Umbilical cord (tissue), 2 donors: ENCODE measurements around the gene GPRC5D. TPM values are rescaled to one million over a fixed set of nuclear protein-coding genes. Genes with fewer than 3 reads are reported as not detected.

Source experiments
- DNase-seq: peaks from one replicate; pipeline ENCODE4 v3.0.0-alpha.2; 2015; ENCODE audit warnings: low spot score
- total RNA-seq: library from RNA; depleted of rRNA; stranded (reverse); fragments of >200 nt; gene quantifications from one replicate; pipeline ENCODE4 v1.2.3, GENCODE V29; 2014; ENCODE audit warnings: low replicate concordance; ENCODE audit not compliant: insufficient read depth

GPRC5D gene
- not detected for total RNA-seq

DNA sequence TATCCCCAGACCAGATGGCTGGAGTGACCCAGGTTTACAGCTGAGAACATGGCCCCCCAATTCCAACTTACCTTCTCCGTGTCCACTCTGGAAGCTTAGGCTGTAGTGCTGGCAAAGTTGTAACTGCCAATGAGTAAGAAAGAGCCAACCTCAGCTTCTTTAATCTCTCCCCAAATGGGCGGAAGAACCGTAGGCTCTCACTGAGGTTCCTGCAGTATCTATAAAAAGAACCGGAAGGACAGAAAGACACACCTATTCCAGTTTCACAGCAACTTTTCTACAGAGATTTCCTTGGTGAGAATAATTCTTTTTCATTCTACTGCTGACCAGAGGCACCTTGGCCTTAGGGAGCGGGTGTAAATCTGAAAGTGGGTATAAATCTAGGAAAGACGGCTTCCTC lies at the start of gene GPRC5D:
GPRC5D (minus strand) TSS at position 135 of the 400 bp plus-strand sequence. CDS start 1,786 bp downstream, outside the sequence.
- no peak for DNase-seq

DNA sequence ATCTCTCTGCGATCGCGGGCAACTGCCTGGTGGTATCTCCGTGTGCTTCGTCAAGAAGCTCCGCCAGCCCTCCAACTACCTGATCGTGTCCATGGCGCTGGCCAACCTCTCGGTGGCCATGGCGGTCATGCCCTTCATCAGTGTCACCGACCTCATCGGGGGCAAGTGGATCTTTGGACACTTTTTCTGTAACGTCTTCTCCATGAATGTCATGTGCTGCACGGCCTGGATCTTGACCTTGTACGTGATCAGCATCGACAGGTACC lies 49.7 kb upstream of the GPRC5D start:
- DNase-seq: no peak

DNA sequence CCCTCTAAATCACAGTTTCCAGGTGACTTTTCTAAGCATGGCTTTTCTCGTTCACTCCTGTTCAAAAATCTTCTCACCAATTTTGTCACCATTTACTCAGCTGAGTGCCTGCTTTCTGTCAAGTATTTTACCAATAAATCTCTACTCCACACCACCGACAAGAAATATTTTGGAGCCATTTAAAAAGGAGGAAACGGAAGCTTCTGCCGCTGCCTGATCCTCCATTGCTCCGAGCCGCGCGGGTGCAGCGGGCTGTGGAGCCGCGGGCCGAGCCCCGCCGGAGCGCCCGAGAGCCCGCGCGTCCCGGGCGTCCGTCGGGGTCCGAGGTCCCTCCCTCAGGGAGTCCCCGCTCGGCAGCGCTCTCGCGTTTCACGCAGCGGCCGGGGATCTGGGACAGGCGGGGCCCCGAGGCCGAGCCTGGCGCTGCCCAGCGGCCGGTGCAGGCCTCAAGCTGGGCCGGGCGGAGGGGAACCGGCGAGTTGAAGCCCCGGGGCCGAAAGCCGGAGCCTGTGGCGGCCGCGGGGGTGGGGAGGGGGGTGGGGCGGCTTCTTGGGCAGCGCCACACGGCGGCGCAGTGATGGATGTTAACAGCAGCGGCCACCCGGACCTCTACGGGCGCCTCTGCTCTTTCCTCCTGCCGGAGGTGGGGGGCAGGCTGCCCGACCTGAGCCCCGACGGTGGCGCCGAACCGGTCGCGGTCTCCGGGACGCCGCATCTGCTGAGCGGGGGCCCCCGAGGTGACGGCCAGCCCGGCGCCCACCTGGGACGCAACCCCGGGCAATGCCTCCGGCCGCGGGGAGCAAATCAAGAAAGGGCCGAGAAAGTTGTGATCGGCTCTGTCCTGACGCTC lies 49.2 kb upstream of the GPRC5D start:
- peak; percentile 55 for DNase-seq

DNA sequence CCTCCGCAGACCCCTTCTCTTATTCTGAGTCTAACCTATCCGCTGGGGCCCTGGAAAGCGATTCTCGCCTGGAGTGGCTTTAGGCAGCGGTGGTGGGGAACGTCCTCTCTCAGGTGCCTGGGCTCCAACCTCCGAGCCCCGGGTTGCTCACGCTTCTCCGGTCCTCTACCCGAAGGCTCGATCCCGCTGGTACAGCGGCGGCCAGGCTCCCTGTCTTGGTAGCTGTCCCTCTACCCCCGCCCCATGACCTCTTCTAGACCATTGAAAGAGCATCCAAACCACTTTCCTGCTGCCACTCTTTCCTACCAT lies 48.6 kb upstream of the GPRC5D start:
- DNase-seq: peak; percentile 50

DNA sequence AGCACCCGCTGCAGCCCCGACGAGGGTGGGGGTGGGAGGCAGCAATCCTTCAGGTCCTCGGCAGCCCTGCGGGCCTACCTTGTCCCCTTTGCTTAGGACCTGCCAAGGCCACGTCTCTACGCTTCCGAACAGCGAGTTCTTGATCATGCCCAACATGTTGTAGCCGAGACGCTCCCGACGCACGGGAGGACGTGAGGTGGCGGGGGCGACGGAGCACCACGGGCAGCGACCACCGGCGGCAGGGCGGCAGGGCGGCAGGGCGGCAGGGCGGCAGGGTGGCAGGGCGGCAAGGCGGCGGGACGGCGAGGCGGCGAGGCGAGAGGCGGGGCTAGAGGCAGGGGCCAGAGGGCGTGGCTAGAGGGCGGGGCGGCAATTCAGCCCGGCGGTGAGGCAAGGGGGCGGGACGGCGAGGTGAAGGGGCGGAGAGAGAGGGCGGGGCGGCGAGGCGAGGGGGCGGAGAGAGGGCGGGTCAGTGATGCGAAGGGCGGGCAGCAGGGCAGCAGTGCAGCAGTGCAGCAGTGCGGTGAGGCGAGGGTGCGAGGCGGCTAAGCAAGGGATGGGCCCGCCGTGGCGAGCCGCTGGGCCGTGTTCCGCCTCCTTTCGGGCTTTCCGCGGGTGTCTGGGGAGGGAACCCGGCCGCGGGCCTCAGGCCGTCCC lies 48.1 kb upstream of the GPRC5D start, which contains the start of gene HEBP1:
HEBP1 (minus strand) TSS at position 307 of the 657 bp plus-strand sequence; CDS start at position 156, 151 bp downstream.
- DNase-seq: peak; percentile 92

DNA sequence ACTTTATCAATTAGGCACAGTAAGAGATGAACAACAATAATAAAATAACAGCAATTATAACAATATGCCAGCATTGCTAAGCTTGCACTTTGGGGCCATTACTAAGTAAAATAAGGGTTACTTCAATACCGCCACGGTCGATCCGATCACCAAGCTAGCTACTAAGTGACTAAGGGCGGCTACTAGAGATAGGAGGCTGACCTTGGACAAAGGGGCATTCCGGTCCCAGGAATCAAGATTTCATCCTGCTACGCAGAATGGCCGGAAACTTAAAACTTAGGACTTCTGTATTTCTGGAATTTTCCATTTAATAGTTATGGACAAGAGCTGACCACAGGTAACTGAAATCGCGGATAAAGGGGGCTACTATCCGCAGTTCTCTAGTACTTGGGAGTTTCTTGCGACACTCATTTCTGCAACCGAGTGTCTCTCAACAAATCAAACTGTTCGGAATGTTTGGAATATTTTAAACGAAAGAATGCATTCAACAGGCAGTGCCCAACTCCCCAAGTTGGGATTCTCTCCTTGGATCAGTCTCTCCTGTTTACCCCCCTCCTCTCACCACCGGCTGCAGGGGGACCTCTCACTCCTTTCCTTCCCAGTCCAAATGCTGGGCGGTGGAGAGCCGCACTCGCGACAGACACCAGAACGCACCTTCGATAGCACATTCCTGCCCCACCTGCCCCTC lies 47.4 kb upstream of the GPRC5D start:
- DNase-seq: no peak

DNA sequence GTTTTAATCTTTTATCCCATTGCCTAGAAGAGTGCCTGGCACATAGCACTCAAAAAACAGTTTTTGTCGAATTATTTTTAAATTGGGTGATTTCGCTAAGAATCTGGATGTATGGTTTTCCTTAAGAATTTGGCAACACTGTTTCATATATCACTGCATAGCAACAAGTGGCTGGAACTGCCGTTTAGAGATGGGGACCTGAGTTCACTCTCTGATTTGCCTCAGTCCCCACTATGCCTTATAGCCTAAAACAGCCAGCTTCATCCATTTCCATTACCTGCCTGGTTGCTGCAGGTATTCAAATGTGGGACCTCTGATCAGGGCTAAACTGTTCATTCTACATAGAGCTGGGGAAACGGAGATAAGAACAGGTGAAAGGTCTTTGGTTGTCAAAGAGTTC lies 46.3 kb upstream of the GPRC5D start:
- no peak for DNase-seq

DNA sequence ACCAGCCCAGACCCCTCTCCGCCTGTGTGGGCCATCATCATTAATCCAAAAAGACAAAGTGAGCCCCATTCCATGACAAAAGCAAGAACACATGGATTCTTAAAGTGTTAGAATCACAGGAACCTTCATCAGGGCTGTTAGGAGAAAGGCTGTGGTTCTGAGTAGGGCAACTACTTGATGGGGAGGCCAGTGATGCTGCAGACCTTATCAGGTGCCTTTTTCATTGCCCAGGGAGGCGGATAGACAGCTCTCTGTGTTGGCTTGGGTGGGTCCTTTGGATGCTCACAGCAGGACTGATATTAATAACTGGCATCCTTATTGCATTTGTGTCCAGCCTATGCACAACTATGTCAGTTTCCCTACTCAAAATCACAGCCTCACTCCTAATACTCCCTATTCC lies 45.8 kb upstream of the GPRC5D start:
- DNase-seq: no peak

DNA sequence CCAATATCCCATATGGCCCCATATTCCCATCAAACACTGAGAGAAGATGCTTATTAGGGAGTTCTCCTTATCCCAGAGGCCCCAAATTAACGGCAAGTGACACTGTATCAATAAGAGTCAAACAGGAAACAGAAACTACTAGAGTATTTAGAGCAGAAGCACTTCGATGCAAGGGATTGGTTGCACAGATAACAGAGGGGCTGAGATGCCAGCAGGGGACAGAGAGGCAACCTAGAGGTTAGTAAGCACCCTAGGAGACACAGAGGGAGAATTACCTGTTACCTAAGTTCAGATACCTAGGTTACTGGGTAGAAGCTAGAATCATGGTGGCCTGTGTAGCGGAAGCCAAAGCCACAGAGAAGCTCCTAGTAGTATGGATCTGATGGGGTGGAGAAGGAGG lies 45.2 kb upstream of the GPRC5D start:
- no peak for DNase-seq

DNA sequence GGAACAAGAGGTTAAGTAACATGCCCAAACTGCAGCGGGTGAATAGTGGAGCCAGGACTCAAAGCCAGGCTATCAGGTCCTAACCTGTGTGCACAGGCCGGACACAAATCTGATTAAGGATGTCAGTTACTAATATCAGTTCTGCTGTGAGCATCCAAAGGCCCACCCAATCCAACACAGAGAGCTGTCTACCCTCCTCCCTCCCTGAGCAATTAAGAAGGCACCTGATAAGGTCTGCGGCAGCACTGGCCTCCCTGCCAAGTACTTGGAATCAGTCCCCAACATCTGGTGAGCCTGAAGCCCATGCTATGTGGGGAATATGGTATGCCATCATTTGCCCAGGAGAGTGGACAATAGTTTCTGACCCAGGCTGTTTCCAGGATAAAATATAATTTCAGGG lies 44.2 kb upstream of the GPRC5D start:
- no peak for DNase-seq

DNA sequence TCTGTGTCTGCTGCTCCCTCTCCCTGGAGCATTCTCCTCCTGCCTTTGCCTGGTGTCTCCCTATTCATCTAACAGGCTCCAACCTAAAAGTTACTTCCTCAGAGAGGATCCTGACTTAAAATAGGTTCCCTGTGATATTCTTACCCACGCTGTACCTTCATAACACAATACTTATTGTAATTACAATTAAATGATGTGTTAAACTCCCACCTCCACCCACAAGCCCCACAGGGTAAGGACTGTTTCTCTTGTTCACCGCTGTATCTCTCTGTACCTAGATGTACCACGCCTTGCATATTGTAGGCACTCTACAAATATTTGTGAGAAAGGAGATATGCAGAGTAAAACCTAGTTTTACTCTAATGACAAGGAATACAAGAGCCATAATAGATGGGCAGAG lies 43.1 kb upstream of the GPRC5D start:
- DNase-seq: no peak

DNA sequence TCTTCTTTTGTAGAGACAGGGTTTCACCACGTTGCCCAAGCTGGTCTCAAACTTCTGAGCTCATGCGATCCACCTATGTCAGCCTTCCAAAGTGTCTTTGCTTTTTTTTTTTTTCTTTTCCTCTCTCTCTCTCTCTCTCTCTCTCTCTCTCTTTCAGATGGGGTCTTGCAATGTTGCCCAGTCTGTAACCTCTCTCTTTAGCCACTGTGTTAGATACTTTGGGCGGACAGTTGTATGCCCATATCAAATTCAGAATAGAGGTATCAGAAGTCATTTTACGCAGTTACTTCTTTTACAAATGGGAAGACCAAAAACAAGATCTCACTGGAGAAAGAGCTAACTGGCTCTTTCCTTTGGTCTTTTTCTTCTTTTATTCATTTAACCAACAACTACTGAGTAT lies 41.4 kb upstream of the GPRC5D start:
- DNase-seq: no peak

DNA sequence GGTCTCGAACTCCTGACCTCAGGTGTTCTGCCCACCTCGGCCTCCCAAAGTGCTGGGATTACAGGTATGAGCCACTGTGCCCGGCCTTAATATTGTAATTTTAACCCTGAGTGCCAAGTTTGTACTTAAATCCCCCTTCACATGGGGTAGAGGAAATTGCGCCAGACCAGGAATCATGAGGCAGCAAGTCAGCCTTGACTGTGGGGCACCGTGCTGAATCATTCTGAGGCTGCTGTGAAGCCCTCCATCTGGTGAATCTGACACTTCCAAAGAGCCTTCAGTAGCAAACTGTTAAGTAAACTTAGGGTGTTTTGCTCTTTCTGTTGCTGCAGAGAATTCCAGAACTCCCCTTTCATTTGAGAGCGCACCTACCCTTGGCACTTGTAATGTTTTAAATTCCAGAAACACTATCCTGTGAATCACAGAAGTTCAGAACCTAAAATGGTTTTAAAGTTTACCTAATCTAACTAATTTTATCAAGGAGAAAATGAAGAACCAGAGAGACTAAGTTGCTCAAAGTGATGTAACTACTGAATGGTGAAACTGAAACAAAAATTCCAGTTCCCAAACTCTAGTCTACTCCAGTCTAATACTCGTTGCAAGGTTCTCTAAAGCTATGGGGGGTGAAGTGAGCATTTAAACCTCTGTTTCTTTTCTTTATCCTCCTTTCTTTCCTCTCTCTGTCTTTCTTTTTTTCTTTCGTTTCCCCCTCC lies 40.6 kb upstream of the GPRC5D start:
- DNase-seq: peak; percentile 69

DNA sequence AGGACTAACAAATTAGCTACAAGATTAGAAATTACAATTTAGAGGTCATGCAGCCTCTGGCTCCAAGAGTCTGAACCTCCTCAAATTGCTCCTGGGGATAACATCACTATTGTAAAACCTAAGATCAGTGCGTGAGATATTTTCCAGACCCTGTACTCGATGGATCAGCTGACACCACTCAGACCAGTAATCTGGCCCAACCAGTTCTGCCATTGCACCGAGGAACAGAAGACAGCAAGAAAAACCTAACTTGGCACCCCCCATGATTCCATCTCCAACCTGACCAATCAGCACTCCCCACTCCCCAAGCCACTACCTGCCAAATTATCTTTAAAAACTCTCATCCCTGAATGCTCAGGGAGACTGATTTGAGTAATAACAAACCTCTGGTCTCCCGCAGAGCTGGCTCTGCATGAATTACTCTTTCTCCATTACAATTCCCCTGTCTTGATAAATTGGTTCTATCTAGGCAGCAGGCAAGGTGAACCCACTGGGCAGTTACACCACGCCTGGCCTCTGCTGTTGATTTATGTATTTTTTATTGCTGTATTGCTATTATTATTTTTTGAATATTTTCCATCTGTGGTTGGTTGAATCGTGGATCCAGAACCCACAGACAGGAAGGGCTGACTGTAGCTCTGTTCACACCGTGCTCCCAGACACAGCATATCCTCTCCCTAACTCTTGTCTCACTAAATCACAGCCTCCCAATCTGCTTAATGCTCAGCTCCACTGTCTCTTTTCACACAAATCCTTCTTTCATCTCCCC lies 38.9 kb upstream of the GPRC5D start:
- DNase-seq: peak; percentile 83

DNA sequence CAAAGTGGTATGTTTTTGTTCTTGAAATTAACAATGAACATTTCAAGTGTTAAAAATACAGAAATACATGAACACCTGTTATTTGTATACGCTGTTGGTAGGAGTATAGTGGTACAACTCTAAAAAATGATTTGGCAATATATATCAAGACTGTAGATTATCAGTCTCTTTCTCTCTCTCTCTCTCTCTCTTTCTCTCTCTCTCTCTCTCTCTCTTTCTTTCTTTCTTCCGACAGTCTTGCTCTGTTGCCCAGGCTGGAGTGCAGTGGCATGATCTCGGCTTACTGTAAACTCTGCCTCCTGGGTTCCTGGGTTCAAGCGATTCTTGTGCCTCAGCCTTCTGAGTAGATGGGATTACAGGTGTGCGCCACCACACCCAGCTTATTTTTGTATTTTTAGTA lies 35.5 kb upstream of the GPRC5D start:
- no peak for DNase-seq

DNA sequence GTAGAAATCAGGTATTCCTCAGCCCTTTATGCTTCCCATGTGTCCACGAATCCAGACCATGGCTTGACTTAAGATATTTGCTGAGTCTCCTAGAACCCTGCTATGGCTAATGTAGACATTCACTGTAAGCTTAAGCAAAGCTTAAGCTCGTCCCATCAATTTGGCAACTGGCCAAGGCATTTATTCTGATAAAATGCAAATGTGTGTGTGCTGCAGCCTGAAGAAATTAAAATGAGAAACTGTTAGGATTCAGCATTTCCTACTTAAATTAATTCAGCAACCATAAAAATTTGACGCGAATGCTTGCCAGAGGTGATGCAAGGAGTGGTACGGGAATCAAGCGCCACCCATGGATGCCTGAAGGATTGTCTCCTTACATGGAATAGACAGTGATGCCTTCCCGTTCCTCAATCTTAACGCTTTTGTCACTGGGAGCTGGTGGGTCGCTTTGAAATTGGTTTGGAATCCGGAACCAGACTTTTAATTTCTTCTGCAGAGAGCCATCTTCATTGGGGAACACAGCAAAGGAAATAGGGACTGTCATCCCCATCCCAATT lies 34.9 kb upstream of the GPRC5D start:
- no peak for DNase-seq

DNA sequence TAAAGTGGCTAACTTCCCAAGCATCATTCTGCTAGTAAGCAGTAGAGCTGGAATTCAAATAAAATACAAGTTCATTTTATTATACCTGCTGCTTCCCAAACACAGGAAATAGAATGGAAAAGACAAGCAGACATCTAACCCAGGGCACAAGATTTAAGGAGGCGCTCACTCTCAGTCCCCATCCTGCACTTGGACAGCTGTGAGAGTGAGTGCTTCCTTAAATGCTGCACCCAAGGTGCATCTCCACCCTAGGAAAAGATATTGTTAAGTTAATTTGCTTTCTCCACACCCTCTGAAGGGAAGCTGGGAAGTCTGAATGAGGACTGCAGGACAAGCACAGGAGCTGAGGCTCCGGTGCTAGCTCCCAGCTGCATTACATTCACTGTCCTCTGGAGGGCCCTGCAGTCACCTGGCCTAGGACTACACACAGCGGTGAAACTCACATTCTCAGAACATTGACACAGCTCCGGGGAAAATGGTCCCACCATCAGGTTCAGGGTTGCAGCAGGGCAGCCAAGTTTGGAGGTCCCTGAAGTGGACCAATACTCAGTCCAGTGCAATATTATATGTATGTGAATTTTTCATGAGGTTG lies 33.9 kb upstream of the GPRC5D start:
- no peak for DNase-seq

DNA sequence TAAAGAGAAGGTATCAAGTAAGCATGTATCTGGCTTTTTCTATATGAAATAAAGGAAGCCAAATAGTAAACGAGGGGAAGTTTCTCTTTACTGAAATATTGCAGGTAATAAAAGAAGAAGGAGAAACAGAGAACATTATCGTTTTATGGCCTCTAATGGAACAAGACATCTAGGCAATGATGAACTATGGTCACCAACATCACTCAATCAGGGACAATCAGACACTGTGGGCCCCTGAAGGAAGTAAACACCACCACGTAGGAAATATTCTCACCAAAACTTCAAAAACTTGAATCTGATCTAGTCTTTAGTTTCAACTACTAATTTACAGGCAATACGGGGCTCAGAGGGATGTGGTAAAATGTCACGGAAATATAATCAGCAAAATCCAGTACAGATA lies 32.2 kb upstream of the GPRC5D start:
- no peak for DNase-seq

DNA sequence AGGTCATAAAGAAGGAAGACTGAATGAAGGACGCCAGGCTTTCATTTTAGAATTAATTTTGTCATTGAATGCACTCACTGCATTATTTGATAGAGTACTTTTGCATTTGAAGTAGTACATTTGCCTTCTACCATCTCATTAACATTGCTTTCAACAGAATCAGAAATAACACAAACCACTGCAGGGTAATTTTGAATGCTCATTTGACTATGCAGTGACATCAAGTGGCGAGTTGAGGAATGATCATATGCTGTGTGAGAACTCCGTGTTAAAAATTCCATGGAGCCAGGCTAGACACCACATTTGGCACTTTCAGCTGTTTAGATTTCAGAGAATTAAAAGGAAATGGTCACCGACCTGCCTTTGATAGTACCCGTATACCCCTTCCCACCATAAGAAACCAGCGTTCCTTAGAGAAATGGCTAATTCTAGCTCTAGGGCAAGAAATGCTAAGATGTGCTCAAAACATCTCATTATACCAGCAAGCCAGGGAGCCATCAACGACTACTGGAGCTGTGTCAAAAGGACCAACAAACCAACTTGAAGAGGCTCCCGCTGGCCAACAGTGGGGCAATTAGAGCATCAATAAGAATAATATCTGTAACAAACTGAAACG lies 31.6 kb upstream of the GPRC5D start:
- DNase-seq: peak; percentile 62

DNA sequence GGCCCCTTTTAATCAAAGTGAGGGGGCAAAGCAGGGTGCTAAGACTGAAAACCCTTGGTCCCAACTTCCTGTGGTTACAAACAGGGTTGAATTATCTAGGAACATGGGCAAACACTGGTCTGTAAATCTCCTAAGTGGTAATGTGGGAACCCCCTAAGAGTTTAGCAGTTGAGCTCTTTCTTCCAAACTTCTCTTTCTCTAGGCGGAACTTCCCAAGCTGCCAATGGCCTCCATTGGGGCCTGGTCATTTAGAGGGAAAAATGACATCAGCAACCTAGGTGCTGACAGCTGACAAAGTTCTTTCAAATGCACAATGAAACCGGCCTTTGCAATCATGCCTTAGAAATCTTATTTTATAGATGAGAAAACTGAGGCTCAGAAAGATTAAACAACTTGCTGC lies 30.4 kb upstream of the GPRC5D start:
- DNase-seq: no peak
